Smooth muscle cell of the brain vasculature (primary cell): ENCODE measurements around the gene MYO9B.
"Not testable (repeated sequence)": the region's sequence is repeated elsewhere in the genome, so short reads cannot be mapped to it uniquely, and the experiment has no call there.

Source experiments
- DNase-seq: peaks from one replicate; pipeline ENCODE4 v3.0.0-alpha.2; 2012; ENCODE audit warnings: low read depth, low spot score

The MYO9B gene

DNA sequence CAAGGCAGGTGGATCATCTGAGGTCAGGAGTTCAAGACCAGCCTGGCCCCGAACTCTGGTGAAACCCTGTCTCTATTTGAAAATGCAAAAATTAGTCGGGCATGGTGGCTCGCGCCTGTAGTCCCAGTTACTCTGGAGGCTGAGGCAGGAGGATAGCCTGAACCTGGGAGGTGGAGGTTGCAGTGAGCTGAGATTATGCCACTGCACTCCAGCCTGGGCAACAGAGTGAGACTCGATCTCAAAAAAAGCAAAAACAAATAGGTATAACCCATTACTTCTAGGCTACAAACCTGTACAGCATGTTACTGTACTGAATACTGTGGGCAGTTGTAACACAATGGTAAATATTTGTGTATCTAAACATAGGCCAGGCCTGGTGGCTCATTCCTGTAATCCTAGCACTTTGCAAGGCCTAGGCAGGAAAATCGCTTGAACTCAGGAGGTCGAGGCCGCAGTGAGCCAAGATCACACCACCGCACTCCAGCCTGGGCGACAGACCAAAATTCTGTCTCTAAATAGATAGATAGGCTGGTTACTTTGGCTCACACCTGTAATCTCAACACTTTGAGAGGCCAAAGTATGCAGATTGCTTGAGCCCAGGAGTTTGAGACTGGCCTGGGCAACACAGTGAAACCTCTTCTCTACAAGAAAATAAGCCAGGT lies 63.5 kb downstream of the MYO9B start:
- DNase-seq: no peak

DNA sequence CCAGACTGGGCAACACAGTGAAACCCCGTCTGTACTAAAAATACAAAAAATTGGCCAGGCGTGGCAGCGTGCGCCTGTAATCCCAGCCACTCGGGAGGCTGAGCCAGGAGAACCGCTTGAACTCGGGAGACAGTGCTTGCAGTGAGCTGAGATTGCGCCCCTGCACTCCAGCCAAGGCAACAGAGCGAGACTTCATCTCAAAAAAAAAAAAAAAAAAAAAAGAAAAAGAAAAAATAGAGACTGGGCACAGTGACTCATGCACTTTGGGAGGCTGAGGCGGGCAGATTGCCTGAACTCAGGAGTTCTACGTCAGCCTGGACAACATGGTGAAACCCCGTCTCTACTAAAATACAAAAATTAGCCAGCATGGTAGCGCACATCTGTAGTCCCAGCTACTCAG lies 69.2 kb downstream of the MYO9B start:
- DNase-seq: not testable (repeated sequence)

DNA sequence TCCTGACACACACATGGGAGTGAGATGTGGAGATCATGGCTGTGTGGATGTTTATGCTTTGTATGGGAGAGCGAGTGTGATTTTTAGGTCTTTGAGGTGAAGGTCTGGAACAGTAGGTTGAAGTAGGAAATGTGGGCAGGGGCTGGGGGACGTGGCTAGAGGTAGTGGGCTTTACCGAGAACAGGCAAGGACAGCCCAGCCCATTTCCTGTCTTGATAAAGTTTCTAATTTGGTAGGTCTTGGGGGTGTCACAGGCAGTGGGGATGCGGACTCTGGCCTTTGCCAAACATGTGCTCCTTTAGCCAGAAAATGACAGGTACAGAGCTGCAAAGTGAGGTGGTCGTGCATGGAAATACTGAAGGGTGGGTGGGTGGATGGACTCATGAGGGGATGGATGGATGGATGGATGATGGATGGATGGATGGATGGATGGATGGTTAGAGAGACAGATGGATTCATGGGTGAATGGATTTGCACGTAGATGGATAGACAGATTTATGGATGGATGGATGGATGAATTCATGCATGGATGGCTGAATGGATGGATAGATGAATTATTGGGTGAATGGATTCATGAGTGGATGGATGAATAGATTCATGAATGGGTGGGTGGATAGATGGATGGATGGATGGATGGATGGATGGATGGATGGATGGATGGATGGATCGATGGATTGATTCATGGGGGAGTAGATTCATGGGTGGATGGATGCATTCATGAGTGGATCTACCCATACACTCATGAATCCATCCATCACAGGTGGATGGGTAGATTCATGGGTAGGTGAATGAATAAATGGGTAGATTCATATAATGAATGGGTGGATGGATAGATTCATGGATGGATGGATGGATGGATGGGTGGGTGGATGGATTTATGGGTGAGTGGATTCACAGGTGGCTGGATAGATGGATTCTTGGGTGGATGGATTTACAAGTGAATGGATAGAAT lies 70.2 kb downstream of the MYO9B start:
- DNase-seq: no peak

DNA sequence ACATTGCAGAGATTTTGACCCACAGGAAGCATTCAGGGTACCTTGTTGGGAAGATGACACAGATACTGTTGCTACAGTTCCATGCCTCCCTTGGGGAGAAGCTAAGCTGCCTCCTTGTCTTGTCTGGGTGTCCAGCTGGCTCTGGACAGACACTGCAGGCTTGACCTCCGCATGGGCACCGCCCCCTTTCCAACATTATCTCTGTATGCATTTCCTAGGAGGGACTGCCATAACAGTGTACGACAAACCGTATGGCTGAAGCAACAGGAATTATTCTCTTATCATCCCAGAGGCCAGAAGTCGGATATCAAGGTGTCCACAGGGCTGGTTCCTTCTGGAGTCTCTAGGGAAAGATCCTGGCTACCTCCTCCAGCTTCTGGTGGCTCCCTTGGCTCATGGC lies 72.6 kb downstream of the MYO9B start:
- no peak for DNase-seq

DNA sequence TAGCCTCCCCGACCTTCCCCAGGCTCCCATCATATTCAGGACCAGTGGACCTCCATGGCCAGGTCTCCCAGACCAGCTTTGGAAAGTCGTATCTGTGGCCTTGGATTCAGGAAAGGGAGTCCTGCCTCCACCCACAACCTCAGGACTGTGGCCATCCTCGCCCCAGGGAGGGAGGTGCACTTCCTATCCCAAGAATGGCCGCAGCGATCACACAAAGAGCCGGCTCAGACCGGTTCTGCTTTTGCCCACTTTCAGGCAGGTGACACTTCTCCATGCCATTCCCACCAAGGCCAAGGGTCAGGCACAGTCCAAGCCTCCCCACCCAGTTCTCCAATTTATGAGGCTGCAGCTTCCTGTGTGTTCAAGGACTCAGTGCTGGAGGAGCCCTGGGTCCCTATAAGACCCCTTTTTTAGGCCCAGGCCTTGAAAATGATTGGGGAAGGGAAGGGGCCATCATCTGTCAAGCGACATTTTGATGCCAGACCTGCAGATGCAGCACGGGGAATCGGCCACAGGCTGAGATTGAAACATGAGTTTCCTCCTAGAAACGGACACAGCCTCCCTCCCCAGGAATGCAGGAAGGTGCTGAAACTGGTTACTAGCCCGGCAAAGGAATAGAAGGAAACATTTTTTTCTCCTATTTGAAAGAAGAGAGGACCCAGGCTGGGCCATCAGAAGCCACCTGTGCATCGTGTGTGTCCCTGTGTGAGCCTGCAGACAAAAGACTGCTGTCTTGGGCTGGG lies 74.0 kb downstream of the MYO9B start:
- no peak for DNase-seq

DNA sequence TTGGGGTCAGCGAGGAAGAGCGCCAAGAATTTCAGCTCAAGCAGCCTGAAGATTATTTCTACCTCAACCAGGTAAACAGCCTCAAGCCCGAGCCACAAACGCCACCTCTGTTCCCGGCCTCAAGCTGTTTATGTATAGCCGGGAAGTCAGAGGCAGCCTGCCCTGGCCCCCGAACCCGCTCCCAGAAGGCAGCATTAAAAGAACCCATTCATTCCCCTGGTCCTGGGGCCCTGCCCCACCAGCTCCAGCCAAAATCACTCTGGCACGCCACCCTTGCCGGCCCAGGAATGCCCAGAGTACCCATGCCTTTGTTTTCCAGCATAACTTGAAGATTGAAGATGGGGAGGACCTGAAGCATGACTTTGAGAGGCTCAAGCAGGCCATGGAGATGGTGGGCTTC lies 78.4 kb downstream of the MYO9B start:
- DNase-seq: no peak

DNA sequence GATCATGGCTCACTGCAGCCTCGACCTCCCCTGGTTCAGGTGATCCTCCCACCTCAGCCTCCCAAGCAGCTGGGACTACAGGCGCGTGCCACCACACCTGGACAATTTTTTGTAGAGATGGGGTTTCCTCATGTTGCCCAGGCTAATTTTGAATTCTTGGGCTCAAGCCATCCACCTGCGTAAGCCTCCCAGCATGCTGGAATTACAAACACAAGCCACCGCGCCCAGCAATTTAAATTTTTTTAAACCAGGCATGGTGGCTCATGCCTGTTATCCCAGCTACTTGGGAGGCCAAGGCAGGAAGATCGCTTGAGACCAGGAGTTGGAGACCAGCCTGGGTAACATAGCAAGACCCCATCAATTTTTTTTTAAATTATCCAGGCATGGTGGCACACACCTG lies 79.7 kb downstream of the MYO9B start:
- DNase-seq: no peak

DNA sequence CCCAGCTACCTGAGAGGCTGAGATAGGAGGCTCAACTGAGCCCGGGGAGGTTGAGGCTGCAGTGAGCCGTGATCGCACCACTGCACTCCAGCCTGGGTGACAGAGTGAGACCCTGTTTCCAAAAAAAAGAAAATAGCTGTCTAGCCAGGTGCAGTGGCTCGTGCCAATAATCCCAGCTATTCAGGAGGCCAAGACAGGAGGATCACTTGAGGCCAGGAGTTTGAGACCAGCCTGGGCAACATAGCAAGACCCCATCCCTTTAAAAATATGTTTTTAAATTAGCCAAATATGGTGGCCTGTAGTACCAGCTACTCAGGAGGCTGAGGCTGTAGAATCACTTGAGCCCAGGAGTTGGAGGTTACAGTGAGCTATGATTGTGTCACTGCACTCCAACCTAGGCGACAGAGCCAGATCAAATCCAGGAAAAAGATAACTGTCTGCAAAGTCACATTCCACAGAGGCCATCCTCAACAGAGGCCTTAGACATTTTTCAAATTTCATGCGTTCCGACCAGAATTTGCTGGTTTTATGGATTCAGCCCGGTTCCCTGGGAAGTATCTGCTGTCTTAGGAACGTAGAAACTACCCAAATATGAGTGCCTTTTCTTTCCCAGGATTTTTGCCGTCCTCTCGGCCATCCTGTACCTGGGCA lies 80.8 kb downstream of the MYO9B start:
- no peak for DNase-seq

DNA sequence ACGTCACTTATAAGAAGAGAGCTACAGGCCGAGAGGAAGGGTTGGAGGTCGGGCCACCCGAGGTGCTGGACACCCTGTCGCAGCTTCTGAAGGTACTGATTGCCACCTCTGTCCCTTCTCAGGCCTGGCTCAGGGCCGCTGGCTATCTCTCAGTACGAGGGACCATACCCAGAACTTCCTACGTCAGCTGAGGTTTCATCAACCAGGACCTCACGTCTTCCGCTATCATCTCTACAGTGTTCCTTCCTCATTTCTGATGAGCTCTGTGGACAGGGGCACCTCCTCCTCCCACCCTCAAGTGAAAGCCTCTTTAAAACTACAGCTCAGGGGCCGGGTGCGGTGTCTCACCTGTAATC lies 81.3 kb downstream of the MYO9B start:
- no peak for DNase-seq

DNA sequence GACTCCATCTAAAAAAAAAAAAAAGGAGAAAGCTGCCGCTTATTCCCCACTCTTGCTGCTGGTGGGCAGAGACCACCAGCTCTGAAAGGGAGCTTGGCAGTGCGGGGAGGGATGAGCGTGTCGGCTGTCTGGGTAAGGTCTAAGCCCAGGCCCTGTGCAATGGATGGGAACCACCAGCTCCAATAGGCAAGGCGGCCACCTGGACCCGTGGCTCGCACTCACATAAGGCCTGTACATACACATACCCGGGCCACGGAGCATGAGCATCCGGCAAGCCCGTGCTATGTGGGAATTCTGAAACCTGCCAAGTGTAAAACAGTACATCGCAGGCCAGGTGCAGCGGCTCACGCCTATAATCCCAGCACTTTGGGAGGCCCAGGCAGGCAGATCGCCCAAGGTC lies 83.0 kb downstream of the MYO9B start:
- DNase-seq: no peak

DNA sequence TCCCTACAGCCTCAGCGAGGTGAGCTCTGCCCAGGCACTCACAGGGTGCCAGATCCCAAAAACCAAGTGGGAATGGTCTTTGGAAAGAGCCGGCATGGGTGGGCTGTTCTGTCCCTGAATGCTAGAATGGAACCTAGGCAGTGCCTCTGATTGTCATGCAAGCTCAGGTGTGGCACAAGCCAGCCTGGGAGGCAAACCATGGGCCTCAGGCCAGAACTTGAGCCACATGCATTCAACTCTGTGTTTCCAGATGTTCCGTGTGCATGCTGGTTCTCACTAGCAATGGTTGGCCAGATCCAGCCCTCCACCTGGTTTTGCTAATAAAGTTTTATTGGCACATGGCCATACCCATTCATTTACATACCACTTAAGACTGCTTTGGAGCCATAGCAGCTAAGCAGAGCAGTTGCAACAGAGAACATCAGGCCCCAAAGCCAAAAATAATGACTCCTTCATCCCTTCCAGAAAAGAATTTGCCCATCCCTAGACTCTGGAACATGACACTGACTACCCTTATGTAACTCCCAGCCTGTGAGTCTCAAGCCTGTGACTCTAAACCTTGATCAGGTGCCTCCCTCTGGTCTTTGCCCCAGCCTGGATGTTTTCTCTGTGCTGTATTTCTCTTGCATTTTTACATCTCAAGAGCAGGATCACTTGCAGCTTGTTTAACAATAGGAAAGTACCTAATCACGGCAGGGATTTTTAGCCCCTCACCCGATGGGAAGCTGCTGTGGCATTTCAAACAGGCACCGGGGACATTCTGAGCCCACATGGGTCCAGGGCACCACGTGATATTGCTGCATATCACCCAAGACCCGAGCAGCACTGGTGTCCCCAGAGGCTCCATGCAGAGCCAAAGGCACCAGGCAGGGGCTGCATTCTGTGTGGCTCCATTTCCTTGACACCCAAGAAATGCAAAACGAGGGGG lies 84.2 kb downstream of the MYO9B start:
- no peak for DNase-seq

DNA sequence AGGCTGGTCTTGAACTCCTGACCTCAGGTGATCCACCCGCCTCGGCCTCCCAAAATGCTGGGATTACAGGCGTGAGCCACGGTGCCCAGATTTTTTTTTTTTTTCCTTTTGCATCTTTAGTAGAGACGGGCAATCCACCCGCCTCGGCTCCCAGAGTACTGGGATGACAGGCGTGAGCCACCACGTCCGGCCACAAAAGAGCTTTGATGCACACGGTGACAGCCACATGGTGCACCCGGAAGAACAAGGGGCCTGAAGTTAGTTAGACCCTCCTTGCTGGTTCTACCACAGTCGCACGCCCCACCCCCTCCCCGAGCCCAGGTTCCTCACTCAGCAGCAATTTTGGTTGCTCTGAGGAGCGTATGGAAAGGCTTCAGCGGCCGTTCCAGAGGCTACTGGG lies 85.3 kb downstream of the MYO9B start:
- DNase-seq: no peak

DNA sequence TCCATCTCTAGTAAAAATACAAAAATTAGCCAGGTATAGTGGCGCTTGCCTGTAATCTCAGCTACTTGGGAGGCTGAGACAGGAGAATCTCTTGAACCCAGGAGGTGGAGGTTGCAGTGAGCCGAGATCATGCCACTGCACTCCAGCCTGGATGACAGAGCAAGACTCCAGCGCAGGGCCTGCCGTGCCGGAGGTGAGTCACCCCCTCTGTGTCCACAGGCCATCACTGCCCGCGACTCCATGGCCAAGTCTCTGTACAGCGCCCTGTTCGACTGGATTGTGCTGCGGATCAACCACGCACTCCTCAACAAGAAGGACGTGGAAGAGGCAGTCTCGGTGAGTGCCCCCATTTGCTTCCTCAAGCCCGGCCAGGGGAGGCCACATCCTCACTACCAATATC lies 86.6 kb downstream of the MYO9B start:
- DNase-seq: not testable (repeated sequence)

DNA sequence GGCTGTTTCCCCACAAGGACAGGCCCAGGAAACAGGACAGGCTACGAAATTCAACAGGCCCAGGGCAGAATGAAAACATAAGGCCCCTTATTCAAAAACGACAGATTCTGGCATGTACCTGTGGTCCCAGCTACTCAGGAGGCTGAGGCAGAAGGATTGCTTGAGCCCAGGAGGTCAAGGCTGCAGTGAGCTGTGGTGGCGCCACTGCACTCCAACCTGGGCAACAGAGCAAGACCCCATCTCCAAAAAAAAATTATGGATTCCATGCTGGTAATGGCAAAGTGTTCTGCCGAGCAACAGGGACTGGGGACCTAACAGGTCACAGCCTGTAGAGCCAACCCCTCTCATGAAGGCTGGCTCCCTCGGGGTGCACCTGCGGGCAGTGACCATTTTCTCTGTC lies 87.0 kb downstream of the MYO9B start:
- no peak for DNase-seq

DNA sequence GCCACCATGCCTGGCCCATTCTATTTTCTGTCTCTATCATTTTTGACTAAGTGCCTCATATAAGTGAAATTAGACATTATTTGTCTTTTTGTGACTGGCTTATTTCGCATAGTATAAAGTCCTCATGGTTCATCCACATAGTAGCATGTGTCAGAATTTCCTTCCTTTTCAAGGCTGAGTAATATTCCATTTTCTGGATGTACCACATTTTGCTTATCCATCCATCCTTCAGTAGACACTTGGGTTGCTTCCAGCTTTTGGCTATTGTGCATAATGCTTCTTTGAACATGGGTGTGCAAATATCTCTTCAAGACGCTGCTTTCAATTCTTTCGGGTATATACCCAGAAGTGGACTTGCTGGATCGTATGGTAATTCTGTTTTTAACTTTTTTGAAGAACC lies 88.1 kb downstream of the MYO9B start:
- no peak for DNase-seq

DNA sequence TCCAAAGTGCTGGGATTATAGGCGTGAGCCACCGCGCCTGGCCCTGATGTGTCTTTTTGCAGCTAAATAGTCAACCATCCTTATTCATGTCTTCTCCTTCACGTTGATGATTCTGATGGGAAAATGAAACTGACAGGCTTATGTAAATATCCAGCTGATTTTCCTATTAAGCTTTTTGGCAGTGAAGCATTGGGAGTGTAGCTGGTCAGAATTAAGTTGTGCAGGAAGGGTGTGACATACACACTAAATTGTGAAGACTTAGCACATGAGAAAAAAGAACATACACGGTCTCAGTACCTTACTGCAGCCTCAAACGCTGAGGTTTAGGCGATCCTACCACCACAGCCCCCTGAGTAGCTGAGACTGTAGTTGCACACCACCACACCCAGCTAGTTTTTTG lies 89.1 kb downstream of the MYO9B start:
- DNase-seq: no peak

DNA sequence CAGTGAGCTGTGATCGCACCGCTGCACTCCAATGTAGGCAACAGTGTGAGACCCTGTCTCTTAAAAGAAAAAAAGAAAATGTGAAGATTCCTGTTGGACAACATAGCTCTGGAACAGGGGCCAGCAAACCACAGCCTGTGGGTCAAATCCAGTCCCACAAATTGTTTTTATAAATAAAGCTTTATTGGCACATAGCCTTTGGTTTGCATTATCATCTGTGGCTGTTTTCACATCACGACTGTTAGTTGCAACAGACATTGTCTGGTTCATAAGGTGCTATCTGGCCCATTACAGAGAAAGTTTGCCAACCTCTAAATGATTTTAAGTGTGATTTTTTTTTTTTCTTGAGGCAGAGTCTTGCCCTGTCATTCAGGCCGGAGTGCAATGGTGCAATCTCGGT lies 90.1 kb downstream of the MYO9B start:
- no peak for DNase-seq

DNA sequence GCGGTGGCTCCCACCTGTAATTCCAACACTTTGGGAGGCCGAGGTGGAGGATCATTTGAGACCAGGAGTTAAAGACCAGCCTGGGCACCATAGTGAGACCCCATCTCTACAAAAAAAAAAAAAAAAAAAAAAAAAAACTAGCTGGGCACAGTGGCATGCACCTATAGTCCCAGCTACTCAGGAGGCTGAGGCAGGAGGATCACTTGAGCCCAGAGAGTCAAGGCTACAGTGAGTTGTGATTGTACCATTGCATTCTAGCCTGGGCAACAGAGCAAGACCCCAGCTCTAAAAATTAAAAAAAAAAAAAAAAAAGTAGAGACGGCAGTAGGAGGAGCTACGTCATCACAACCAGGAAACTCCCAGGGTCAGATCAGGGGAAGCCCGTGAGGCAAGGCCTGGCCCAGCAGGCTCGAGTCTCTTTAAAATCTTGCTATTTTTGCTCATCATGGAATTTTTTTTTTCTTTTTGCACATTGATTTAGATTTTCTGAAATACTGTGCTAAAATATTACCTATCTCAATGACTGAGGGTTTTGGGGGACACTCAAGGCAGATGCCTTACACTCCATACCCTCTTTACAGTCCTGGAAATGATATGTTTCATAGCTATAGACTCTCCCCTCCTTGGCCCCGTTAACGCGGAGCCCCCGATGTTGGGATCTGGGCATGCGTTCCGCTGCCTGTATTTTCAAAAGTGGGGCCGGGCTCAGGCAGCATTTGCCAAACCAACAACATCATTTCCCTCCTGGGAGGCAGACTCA lies 95.1 kb downstream of the MYO9B start:
- DNase-seq: no peak

DNA sequence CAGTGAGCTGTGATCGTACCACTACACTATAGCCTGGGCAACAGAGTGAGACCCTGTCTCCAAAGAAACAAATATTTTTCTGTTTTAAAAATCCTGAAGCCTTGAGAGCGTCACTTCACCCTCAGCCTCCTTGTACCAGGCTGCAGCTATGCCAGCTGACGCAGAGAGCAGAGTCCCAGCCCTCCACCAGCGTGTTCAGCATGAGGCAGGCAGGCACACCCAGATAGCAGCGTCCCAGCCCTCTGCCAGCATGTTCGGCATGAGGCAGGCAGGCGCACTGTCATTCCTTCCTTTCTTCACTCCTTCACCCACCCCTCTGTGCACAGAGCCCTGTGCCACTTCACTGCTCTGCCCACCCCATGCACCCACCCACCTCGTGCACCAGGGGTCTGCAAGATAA lies 96.3 kb downstream of the MYO9B start:
- no peak for DNase-seq
